HG03196 (cell line): Measurements from ENCODE around the gene PCSK9.
"Not testable (repeated sequence)": the region's sequence is repeated elsewhere in the genome, so short reads cannot be mapped to it uniquely, and the experiment has no call there.

Experiments
- ATAC-seq: cut with Tn5 transposase; IDR thresholded peaks from one replicate; pipeline ENCODE4 v1.9.1; 2021; ENCODE audit not compliant: unreplicated experiment

The PCSK9 gene

GRCh38 chr1:55007625-55008024, 31.7 kb upstream of the PCSK9 start:
- ATAC-seq, result no peak

GRCh38 chr1:55010194-55010886, 29.0 kb upstream of the PCSK9 start:
- no peak for ATAC-seq

GRCh38 chr1:55010887-55011217, 28.5 kb upstream of the PCSK9 start:
- no peak for ATAC-seq

GRCh38 chr1:55012661-55013060, 26.7 kb upstream of the PCSK9 start:
- ATAC-seq, result no peak

GRCh38 chr1:55015123-55015522, 24.2 kb upstream of the PCSK9 start:
- ATAC-seq, result no peak

GRCh38 chr1:55015731-55016620, 23.4 kb upstream of the PCSK9 start:
- no peak for ATAC-seq

GRCh38 chr1:55018395-55018794, 21.0 kb upstream of the PCSK9 start:
- ATAC-seq, result no peak

- ATAC-seq, result peak; percentile 71
Observed at GRCh38 chr1:55021942-55022546, 17.3 kb upstream of the PCSK9 start.

- not testable (repeated sequence) for ATAC-seq
Observed at GRCh38 chr1:55024163-55024562, 15.2 kb upstream of the PCSK9 start.

GRCh38 chr1:55026682-55027081, 12.7 kb upstream of the PCSK9 start:
- ATAC-seq, result not testable (repeated sequence)

- not testable (repeated sequence) for ATAC-seq
Observed at GRCh38 chr1:55031098-55031497, 8.2 kb upstream of the PCSK9 start.

GRCh38 chr1:55033265-55033614, 6.1 kb upstream of the PCSK9 start:
- no peak for ATAC-seq

- ATAC-seq, result no peak
Observed at GRCh38 chr1:55034476-55035133, 4.7 kb upstream of the PCSK9 start.

- ATAC-seq, result no peak
Observed at GRCh38 chr1:55035904-55036303, 3.4 kb upstream of the PCSK9 start.

GRCh38 chr1:55037733-55038551, 1.4 kb upstream of the PCSK9 start:
- ATAC-seq, result no peak

GRCh38 chr1:55038552-55038838, 853 bp upstream of the PCSK9 start:
- no peak for ATAC-seq

GRCh38 chr1:55038974-55039341, 390 bp upstream of the PCSK9 start:
- ATAC-seq, result no peak

GRCh38 chr1:55040083-55040932, 960 bp downstream of the PCSK9 start:
- no peak for ATAC-seq

- no peak for ATAC-seq
Observed at GRCh38 chr1:55040933-55041494, 1.7 kb downstream of the PCSK9 start.

GRCh38 chr1:55041613-55042012, 2.3 kb downstream of the PCSK9 start:
- ATAC-seq, result no peak
